Lung (tissue), 12 donors: ENCODE measurements around the gene LDOC1. TPM values are rescaled to one million over a fixed set of nuclear protein-coding genes. Genes with fewer than 3 reads are reported as not detected.
"Not testable (repeated sequence)": the region's sequence is repeated elsewhere in the genome, so short reads cannot be mapped to it uniquely, and the experiment has no call there.

Source experiments
- ATAC-seq: fragments of 200-7000 bp; cut with Tn5 transposase; one replicate; pipeline ENCODE4 v1.9.1; 2020; ENCODE audit warnings: moderate number of reproducible peaks; ENCODE audit not compliant: insufficient read depth, low FRiP score
- DNase-seq, 3 donors: peaks; one replicate each; pipeline ENCODE4 v3.0.0-alpha.2; 2013 to 2017
- H3K27ac ChIP-seq, 2 donors: one replicate each; pipeline ENCODE4 v1.5.1; 2013; ENCODE audit warnings: mild to moderate bottlenecking in 2 of 2, moderate library complexity in 2 of 2, control low read depth in 1 of 2, inconsistent platforms in 1 of 2, low read depth in 1 of 2, low read length in 1 of 2
- H3K27me3 ChIP-seq, 3 donors: one replicate each; pipeline ENCODE4 v1.5.1; 2013; ENCODE audit warnings: low read length in 2 of 3; ENCODE audit not compliant: control insufficient read depth in 3 of 3, insufficient read depth in 3 of 3
- H3K36me3 ChIP-seq, 4 donors: one replicate each; pipeline ENCODE4 v1.5.1; 2013; ENCODE audit warnings: low read length in 4 of 4, mild to moderate bottlenecking in 1 of 4, moderate library complexity in 1 of 4; ENCODE audit not compliant: control insufficient read depth in 4 of 4, insufficient read depth in 4 of 4
- H3K4me1 ChIP-seq, 5 donors: one replicate each; pipeline ENCODE4 v1.5.1; 2013; ENCODE audit warnings: low read length in 5 of 5, mild to moderate bottlenecking in 2 of 5, moderate library complexity in 1 of 5; ENCODE audit not compliant: control insufficient read depth in 5 of 5, insufficient read depth in 5 of 5
- H3K4me3 ChIP-seq: one replicate; pipeline ENCODE4 v1.5.1; 2013; ENCODE audit warnings: mild to moderate bottlenecking, control low read depth, moderate library complexity
- H3K9ac ChIP-seq, 2 donors: one replicate each; pipeline ENCODE4 v1.5.1; 2013; ENCODE audit warnings: low read length in 2 of 2, control low read depth in 1 of 2; ENCODE audit not compliant: insufficient read depth in 1 of 2
- H3K9me3 ChIP-seq, 4 donors: one replicate each; pipeline ENCODE4 v1.5.1; 2013; ENCODE audit warnings: low read length in 3 of 4, mild to moderate bottlenecking in 1 of 4, moderate library complexity in 1 of 4; ENCODE audit not compliant: control insufficient read depth in 4 of 4, insufficient read depth in 3 of 4
- WGBS, 2 donors: extraction: QIAGEN DNeasy Blood & Tissue Kit; methylation state at CpG; one replicate each; pipeline ENCODE4 v1.1.7; 2013; 5-methylcytosine and 5-hydroxymethylcytosine counted together
- polyA plus RNA-seq, 2 donors: library from polyadenylated mRNA; stranded (reverse); fragments of 200-250 nt; gene quantifications; one replicate each; pipeline ENCODE4 v1.2.1, GENCODE V29; 2013
- total RNA-seq, 2 donors: library from RNA; depleted of rRNA in 1 of 2; stranded (reverse); fragments of >200 nt in 1 of 2; gene quantifications; one replicate each; pipeline ENCODE4 v1.2.1, GENCODE V29; 2014 to 2021
- TF ChIP-seq, protein P1 (sequence below): IDR thresholded peaks from 2 replicates; pipeline ENCODE4 v1.5.1; 2012; ENCODE audit warnings: mild to moderate bottlenecking; ENCODE audit errors: control extremely low read depth, extremely low read depth
- donor health status: control.
- donor health status: control.
- donor health status: Bipolar disorder and iron deficiency.
- donor health status: healthy.
- donor health status: DM: yes; HTN: yes; CAD: no.

LDOC1 gene
- total and polyA plus RNA-seq, 4 donors = 9.9 to 21.7 (median 20.8) TPM

DNA sequence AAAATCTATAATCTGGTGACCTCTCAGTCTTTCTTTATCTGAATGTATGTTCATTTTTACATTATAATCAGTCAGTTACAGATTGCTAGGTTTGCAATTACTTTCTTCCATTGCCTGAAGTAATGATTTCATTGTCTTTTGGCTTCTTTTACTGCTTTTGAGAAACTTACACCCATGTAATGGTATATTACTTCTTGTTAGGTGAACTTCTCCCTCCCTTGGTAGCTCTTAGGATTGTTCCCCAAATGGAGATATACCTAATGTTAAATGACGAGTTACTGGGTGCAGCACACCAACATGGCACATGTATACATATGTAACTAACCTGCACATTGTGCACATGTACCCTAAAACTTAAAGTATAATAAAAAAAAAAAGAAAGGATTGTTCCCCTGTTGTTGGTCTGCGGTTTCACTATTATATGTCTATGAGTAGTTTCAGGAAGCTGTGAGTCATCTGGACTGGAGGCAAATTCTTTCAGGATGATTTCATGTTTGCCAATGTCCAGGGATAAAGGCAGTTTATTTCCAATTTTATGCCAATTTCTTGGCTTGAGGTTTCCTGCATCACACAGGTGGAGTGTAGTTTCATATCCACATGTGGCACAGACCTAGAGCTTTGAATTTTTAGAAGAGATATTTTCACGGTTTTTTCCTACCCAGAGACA lies 43.5 kb upstream of the LDOC1 start:
- Histone ChIP-seq H3K9me3 (no peaks in the 10 kb centered on the region), H3K4me3 (no peak overlapping the region), H3K9ac (no peak overlapping the region), H3K36me3 (no peaks in the 10 kb centered on the region), H3K27me3 (no peaks in the 10 kb centered on the region), H3K27ac (no peak overlapping the region), H3K4me1 (peaks cover 0 to 3% (median 0%) of the 10 kb centered on the region in 5 donors)
- no peak for DNase-seq
- no peak for ATAC-seq
- WGBS, 2 donors = 60 to 87% methylated on average over 3 of the region's 3 CpGs
- TF ChIP-seq, protein P1, sequence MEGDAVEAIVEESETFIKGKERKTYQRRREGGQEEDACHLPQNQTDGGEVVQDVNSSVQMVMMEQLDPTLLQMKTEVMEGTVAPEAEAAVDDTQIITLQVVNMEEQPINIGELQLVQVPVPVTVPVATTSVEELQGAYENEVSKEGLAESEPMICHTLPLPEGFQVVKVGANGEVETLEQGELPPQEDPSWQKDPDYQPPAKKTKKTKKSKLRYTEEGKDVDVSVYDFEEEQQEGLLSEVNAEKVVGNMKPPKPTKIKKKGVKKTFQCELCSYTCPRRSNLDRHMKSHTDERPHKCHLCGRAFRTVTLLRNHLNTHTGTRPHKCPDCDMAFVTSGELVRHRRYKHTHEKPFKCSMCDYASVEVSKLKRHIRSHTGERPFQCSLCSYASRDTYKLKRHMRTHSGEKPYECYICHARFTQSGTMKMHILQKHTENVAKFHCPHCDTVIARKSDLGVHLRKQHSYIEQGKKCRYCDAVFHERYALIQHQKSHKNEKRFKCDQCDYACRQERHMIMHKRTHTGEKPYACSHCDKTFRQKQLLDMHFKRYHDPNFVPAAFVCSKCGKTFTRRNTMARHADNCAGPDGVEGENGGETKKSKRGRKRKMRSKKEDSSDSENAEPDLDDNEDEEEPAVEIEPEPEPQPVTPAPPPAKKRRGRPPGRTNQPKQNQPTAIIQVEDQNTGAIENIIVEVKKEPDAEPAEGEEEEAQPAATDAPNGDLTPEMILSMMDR = no peak

GRCh38 chrX:141214196-141214595 lies 37.3 kb upstream of the LDOC1 start:
- Histone ChIP-seq H3K27ac (no peak overlapping the region), H3K9me3 (no peaks in the 10 kb centered on the region), H3K27me3 (no peaks in the 10 kb centered on the region), H3K4me3 (no peak overlapping the region), H3K36me3 (no peaks in the 10 kb centered on the region), H3K4me1 (no peaks in the 10 kb centered on the region), H3K9ac (no peak overlapping the region)
- no peak for DNase-seq
- ATAC-seq = no peak
- WGBS, 2 donors = 80 to 90% methylated on average over 1 of the region's 1 CpG
- TF ChIP-seq, protein P1 = no peak

- Histone ChIP-seq H3K9me3 (no peaks in the 10 kb centered on the region), H3K27ac (no peak overlapping the region), H3K4me1 (no peaks in the 10 kb centered on the region), H3K36me3 (no peaks in the 10 kb centered on the region), H3K27me3 (peaks cover 0 to 2% (median 0%) of the 10 kb centered on the region in 3 donors), H3K4me3 (no peak overlapping the region), H3K9ac (no peak overlapping the region)
- ATAC-seq (no peak), DNase-seq (no peak)
- TF ChIP-seq, protein P1 = no peak
- WGBS, 2 donors = 77 to 87% methylated on average over 3 of the region's 3 CpGs
Observed at GRCh38 chrX:141201962-141202361, 25.0 kb upstream of the LDOC1 start.

- not testable (repeated sequence) for H3K36me3 ChIP-seq, H3K27me3 ChIP-seq, H3K9me3 ChIP-seq, H3K9ac ChIP-seq, DNase-seq, H3K27ac ChIP-seq, H3K4me1 ChIP-seq, H3K4me3 ChIP-seq, ATAC-seq
- WGBS, 2 donors = 96 to 100% methylated on average over 4 to 24 of the region's 24 CpGs
Observed at GRCh38 chrX:141188573-141188972, 11.6 kb upstream of the LDOC1 start.
